CD14-positive monocyte (primary cell): ENCODE results near the gene CEL. TPM values are rescaled to one million over a fixed set of nuclear protein-coding genes. Genes with fewer than 3 reads are reported as not detected.

Experiments used
- DNase-seq, 3 donors: peaks; one replicate each; pipeline ENCODE4 v3.0.0-alpha.2; 2011 to 2022
- H2AFZ ChIP-seq: 2 replicates; pipeline ENCODE4 v1.6.0; 2012; ENCODE audit warnings: mild to moderate bottlenecking, low read depth, low read length, inconsistent platforms; ENCODE audit not compliant: insufficient read depth, poor library complexity, severe bottlenecking
- H3K27ac ChIP-seq, 2 donors: 1 replicate in 1 of 2; 2 replicates in 1 of 2; pipeline ENCODE4 v1.5.1; 2012 to 2013; ENCODE audit warnings: low read length in 2 of 2, control low read depth in 1 of 2, inconsistent platforms in 1 of 2, low read depth in 1 of 2, mild to moderate bottlenecking in 1 of 2
- H3K27me3 ChIP-seq, 2 donors: one replicate each; pipeline versions ENCODE4 v1.6.0 to v1.6.1; 2011 to 2013; ENCODE audit warnings: low read length in 2 of 2; ENCODE audit not compliant: control insufficient read depth in 2 of 2, insufficient read depth in 2 of 2
- H3K36me3 ChIP-seq, 2 donors: replicated peaks in 1 of 2; 1 replicate in 1 of 2; 2 replicates in 1 of 2; pipeline versions ENCODE4 v1.5.1 to v1.6.1; 2012 to 2013; ENCODE audit warnings: low read length in 2 of 2, control low read depth in 1 of 2, inconsistent platforms in 1 of 2, mild to moderate bottlenecking in 1 of 2; ENCODE audit not compliant: insufficient read depth in 2 of 2, control insufficient read depth in 1 of 2
- H3K4me1 ChIP-seq, 2 donors: 1 replicate in 1 of 2; 2 replicates in 1 of 2; pipeline versions ENCODE4 v1.5.1 to v1.6.1; 2012 to 2013; ENCODE audit warnings: low read length in 2 of 2, control low read depth in 1 of 2, inconsistent platforms in 1 of 2, mild to moderate bottlenecking in 1 of 2, moderate library complexity in 1 of 2; ENCODE audit not compliant: insufficient read depth in 2 of 2, control insufficient read depth in 1 of 2
- H3K4me2 ChIP-seq: replicated peaks from 2 replicates; pipeline ENCODE3; 2012; ENCODE audit warnings: low read length, moderate library complexity, mild to moderate bottlenecking; ENCODE audit not compliant: poor library complexity, severe bottlenecking; ENCODE audit errors: extremely low read depth
- H3K4me3 ChIP-seq, 3 experiments: fragments of 200-600 bp in 1 of 3; sonication (generic) in 1 of 3; replicated peaks in 1 of 3; 1 replicate in 2 of 3; 2 replicates in 1 of 3; pipeline ENCODE4 v1.5.1; 2011 to 2013; ENCODE audit warnings: low read length in 3 of 3, mild to moderate bottlenecking in 3 of 3, control low read depth in 2 of 3, low read depth in 2 of 3, inconsistent platforms in 1 of 3, moderate library complexity in 1 of 3
- H3K79me2 ChIP-seq: 2 replicates; pipeline ENCODE4 v1.6.0; 2012; ENCODE audit warnings: mild to moderate bottlenecking, control low read depth, inconsistent platforms, low read length, moderate library complexity; ENCODE audit not compliant: insufficient read depth
- H3K9ac ChIP-seq: 2 replicates; pipeline ENCODE4 v1.6.0; 2017; ENCODE audit warnings: low read length, mild to moderate bottlenecking; ENCODE audit not compliant: insufficient read depth, poor library complexity, severe bottlenecking
- H3K9me3 ChIP-seq, 2 donors: replicated peaks in 1 of 2; 1 replicate in 1 of 2; 2 replicates in 1 of 2; pipeline versions ENCODE4 v1.5.1 to v1.6.1; 2012 to 2013; ENCODE audit warnings: low read length in 2 of 2, control low read depth in 1 of 2; ENCODE audit not compliant: control insufficient read depth in 1 of 2, insufficient read depth in 1 of 2
- H4K20me1 ChIP-seq: 2 replicates; pipeline ENCODE4 v1.6.0; 2012; ENCODE audit warnings: mild to moderate bottlenecking, low read length, control low read depth, moderate library complexity; ENCODE audit not compliant: insufficient read depth
- H3K27ac Mint-ChIP-seq, 7 donors: one replicate each; pipeline ENCODE4 v1.8.0; 2020; ENCODE audit warnings: mild to moderate bottlenecking in 7 of 7, mixed read lengths in 7 of 7, moderate library complexity in 6 of 7, inconsistent platforms in 2 of 7
- H3K27me3 Mint-ChIP-seq, 3 donors: one replicate each; pipeline ENCODE4 v1.8.0; 2021 to 2022; ENCODE audit warnings: low read depth in 3 of 3, mild to moderate bottlenecking in 3 of 3, mixed read lengths in 3 of 3, moderate library complexity in 3 of 3, inconsistent platforms in 1 of 3
- H3K36me3 Mint-ChIP-seq, 2 donors: one replicate each; pipeline ENCODE4 v1.8.0; 2020; ENCODE audit warnings: mixed read lengths in 2 of 2, inconsistent platforms in 1 of 2, mild to moderate bottlenecking in 1 of 2
- H3K4me1 Mint-ChIP-seq: one replicate; pipeline ENCODE4 v1.8.0; 2020; ENCODE audit warnings: mild to moderate bottlenecking, mixed read lengths
- H3K4me3 Mint-ChIP-seq, 2 donors: one replicate each; pipeline ENCODE4 v1.8.0; 2020; ENCODE audit warnings: mild to moderate bottlenecking in 2 of 2, mixed read lengths in 2 of 2, moderate library complexity in 1 of 2
- H3K9me3 Mint-ChIP-seq, 7 donors: one replicate each; pipeline ENCODE4 v1.8.0; 2020 to 2022; ENCODE audit warnings: mixed read lengths in 7 of 7, mild to moderate bottlenecking in 6 of 7, moderate library complexity in 6 of 7, inconsistent platforms in 2 of 7
- CTCF ChIP-seq: fragments of 200-600 bp; IDR thresholded peaks from one replicate; pipeline ENCODE4 v1.8.0; 2022; ENCODE audit warnings: antibody characterized with exemption, mild to moderate bottlenecking
- WGBS: methylation state at CpG from one replicate; pipeline ENCODE4 v1.1.5; 2013; ENCODE audit warnings: missing lambda C conversion rate; ENCODE audit not compliant: insufficient coverage; 5-methylcytosine and 5-hydroxymethylcytosine counted together
- intact Hi-C, 2 donors: fragments of 100-400 bp; cut with micrococcal nuclease; formaldehyde crosslinking; loops; one replicate each; pipeline versions ENCODE4 v1.15.0 to v1.15.1; 2023
- polyA plus RNA-seq, 3 donors: library from polyadenylated mRNA; depleted of rRNA in 1 of 3; unstranded in 2 of 3; stranded (reverse) in 1 of 3; fragments of 300-500 nt in 2 of 3; fragments of >200 nt in 1 of 3; fragmentation: Illumina TruSeq in 2 of 3; gene quantifications; 1 replicate in 2 of 3; 2 replicates in 1 of 3; pipeline ENCODE4 v1.2.3, GENCODE V29; 2012 to 2021

CEL gene
- polyA plus RNA-seq, 3 donors: 0.24 TPM; not detected in 2

- Mint-ChIP-seq H3K4me3 (no peak overlapping the region), H3K27ac (peak overlapping the region in 3 of 7 donors; percentile 54 to 79 (median 62)), H3K4me1 (peaks cover 29% of the 10 kb centered on the region), H3K9me3 (peaks cover 0 to 4% (median 0%) of the 10 kb centered on the region in 7 donors), H3K36me3 (peaks cover 59 to 77% of the 10 kb centered on the region in 2 donors), H3K27me3 (peaks cover 4 to 7% (median 5%) of the 10 kb centered on the region in 3 donors)
- no peak for DNase-seq
- H3K4me1 ChIP-seq: peaks cover 24 to 26% of the 10 kb centered on the region in 2 donors
- H3K9ac ChIP-seq: no peak overlapping the region
- no peak overlapping the region for H2AFZ ChIP-seq
- no peak overlapping the region for H3K4me3 ChIP-seq
- H3K79me2 ChIP-seq: no peaks in the 10 kb centered on the region
- intact Hi-C loops: no loop called here
- no peaks in the 10 kb centered on the region for H3K9me3 ChIP-seq
- H4K20me1 ChIP-seq: peaks cover 5% of the 10 kb centered on the region
- no peak for TF ChIP-seq CTCF
- no peak overlapping the region for H3K4me2 ChIP-seq
- H3K27me3 ChIP-seq: no peaks in the 10 kb centered on the region
- H3K36me3 ChIP-seq: peaks cover 47 to 62% of the 10 kb centered on the region in 2 donors
- no peak overlapping the region for H3K27ac ChIP-seq
- WGBS: 97% methylated on average over 13 of the region's 19 CpGs
Measured at GRCh38 chr9:133108794-133109641, 47.2 kb downstream of the CEL start.

- Histone ChIP-seq H4K20me1 (peaks cover 5% of the 10 kb centered on the region), H3K9ac (no peak overlapping the region)
- peak overlapping the region in 4 of 7 donors; percentile 32 to 98 (median 76) for H3K27ac Mint-ChIP-seq
Measured at GRCh38 chr9:133109931-133110650, 48.3 kb downstream of the CEL start.

More at GRCh38 chr9:133109931-133110650, 48.3 kb downstream of the CEL start:
- Mint-ChIP-seq H3K9me3 (peaks cover 0 to 4% (median 0%) of the 10 kb centered on the region in 7 donors), H3K4me1 (peaks cover 39% of the 10 kb centered on the region), H3K4me3 (no peak overlapping the region), H3K27me3 (peaks cover 5 to 7% (median 7%) of the 10 kb centered on the region in 3 donors), H3K36me3 (peaks cover 58 to 67% of the 10 kb centered on the region in 2 donors)
- Histone ChIP-seq H3K9me3 (no peaks in the 10 kb centered on the region), H3K4me2 (no peak overlapping the region), H3K4me3 (no peak overlapping the region), H3K79me2 (no peaks in the 10 kb centered on the region), H3K27ac (no peak overlapping the region), H2AFZ (no peak overlapping the region), H3K36me3 (peaks cover 42 to 53% of the 10 kb centered on the region in 2 donors), H3K27me3 (no peaks in the 10 kb centered on the region), H3K4me1 (peaks cover 34 to 36% of the 10 kb centered on the region in 2 donors)
- intact Hi-C loops: no loop called here
- no peak for TF ChIP-seq CTCF
- no peak for DNase-seq
- WGBS: 96% methylated on average over 17 of the region's 18 CpGs
